ENCODE results near the gene CASP3.
"Not testable (repeated sequence)": the region's sequence is repeated elsewhere in the genome, so short reads cannot be mapped to it uniquely, and the experiment has no call there.

Gene CASP3

DNA sequence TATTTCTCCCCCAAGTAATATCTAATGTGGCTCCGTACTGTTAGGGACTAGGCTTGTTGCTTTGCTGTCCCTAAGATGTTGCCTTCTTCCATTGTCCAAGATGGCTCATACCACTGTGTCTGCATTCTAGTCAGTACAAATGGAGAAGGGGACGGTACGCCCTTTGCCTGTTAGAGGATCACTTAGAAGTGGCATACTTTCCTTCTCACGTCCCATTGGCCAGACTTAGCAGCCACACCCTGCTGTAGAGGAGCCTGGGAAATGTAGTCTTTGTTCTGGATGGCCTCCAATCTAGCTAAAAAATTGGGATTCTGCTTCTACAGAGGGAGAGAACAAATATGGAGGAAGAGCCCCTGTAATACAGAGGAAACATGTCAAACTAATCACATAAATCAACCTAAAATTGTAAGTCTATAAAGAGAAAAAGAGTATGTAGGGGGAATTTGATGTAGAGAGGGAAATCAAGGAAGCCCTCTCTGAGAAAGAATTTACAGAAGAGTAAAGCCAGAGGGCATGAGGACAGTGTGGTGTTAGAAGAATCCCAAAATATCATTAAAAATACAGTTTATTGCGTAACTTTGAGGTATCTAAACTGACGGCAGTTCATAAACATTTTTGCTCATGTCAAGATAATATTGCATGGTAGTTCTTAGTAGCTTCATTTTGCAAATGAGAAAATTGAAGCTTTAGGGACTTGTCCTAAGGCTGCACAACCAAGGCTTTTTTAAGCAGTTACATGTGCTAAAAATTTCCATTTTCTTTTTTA, 15.4 kb upstream of the CASP3 start:
- TF ChIP-seq, protein P1, sequence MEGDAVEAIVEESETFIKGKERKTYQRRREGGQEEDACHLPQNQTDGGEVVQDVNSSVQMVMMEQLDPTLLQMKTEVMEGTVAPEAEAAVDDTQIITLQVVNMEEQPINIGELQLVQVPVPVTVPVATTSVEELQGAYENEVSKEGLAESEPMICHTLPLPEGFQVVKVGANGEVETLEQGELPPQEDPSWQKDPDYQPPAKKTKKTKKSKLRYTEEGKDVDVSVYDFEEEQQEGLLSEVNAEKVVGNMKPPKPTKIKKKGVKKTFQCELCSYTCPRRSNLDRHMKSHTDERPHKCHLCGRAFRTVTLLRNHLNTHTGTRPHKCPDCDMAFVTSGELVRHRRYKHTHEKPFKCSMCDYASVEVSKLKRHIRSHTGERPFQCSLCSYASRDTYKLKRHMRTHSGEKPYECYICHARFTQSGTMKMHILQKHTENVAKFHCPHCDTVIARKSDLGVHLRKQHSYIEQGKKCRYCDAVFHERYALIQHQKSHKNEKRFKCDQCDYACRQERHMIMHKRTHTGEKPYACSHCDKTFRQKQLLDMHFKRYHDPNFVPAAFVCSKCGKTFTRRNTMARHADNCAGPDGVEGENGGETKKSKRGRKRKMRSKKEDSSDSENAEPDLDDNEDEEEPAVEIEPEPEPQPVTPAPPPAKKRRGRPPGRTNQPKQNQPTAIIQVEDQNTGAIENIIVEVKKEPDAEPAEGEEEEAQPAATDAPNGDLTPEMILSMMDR (IDR thresholded peaks at IDR 0.05; ENCODE audit: borderline replicate concordance, insufficient read depth, low read depth, low read length), result no peak

DNA sequence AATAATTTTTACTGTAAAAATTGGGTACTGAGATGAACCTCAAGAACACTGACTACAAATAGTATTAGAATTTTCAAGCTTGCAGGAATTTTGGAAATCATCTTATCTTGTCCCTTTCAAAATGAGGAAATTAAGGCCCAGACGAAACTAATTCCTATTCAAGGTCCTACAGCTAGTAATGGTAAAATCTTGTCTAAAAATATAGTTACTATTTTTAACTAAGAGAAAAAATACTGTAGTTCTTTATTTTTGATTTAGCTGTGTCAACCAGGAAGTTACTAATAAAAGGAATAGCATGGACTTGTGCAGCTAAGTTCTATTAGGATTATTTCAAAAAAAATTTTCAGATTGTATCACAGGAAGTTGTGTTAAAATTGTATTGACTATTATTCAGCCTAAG, 13.0 kb upstream of the CASP3 start:
- H3K4me3 ChIP-seq (ENCODE audit: low read depth, low read length), result no peak overlapping the region
- TF ChIP-seq, protein P1 (IDR thresholded peaks at IDR 0.05; ENCODE audit: borderline replicate concordance, insufficient read depth, low read depth, low read length), result no peak

More for the DNA sequence above, 15.4 kb upstream of the CASP3 start:
- no peak overlapping the region for H3K4me3 ChIP-seq (ENCODE audit: low read depth, low read length)

DNA sequence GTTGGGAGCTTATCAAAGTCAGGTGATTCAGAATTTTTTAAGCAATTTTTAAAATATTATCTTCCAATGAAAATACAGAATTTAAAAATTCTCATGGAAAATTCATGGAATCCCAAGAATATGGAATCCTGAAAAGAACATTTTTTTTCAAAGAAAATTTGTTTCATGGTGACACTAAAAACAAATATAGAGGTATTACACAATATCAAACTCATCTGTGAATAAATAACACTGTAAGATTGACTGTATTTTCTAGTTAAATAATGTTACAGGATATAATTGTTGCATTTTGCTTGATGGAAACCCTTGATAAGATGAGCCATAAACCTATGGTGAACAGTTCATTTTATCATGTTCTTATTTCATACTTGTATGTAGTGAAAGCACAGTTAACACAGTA, 11.7 kb upstream of the CASP3 start:
- no peak overlapping the region for H3K4me3 ChIP-seq (ENCODE audit: low read depth, low read length)
- TF ChIP-seq, protein P1 (IDR thresholded peaks at IDR 0.05; ENCODE audit: borderline replicate concordance, insufficient read depth, low read depth, low read length), result no peak

DNA sequence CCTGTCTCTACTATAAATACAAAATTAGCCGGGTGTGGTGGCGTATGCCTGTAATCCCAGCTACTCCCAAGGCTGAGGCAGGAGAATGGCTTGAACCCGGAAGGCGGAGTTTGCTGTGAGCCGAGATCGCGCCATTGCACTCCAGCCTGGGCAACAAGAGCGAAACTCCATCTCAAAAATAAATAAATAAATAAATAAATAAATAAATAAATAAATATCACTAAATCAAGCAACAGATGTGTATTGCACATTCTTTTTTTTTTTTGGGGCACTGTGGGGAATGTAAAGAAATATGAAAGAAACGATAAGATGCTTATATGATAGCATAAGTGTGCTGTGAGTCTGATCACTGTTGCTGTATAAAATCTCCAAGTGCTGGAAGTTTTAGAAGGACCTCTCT, 8.6 kb upstream of the CASP3 start:
- H3K4me3 ChIP-seq (ENCODE audit: low read depth, low read length), result not testable (repeated sequence)

DNA sequence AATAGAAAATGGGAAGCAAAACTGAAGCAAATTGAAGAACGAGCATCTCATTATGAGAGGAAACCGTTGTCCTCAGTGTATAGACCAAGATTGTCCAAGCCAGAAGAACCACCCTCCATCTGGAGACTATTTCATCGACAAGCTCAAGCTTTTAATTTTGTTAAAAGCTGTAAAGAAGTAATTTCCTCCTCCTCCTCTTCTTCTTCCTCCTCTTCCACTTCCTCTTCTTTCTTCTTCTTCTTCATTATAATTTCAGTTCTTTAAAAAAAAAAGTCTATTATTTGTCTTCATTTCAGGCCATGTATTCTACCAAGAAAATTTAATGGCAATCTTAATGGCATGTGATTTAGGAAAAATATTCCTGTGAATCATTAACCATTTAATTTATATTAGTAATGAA, 7.9 kb upstream of the CASP3 start:
- H3K4me3 ChIP-seq (ENCODE audit: low read depth, low read length), result no peak overlapping the region
- TF ChIP-seq, protein P1 (IDR thresholded peaks at IDR 0.05; ENCODE audit: borderline replicate concordance, insufficient read depth, low read depth, low read length), result no peak

DNA sequence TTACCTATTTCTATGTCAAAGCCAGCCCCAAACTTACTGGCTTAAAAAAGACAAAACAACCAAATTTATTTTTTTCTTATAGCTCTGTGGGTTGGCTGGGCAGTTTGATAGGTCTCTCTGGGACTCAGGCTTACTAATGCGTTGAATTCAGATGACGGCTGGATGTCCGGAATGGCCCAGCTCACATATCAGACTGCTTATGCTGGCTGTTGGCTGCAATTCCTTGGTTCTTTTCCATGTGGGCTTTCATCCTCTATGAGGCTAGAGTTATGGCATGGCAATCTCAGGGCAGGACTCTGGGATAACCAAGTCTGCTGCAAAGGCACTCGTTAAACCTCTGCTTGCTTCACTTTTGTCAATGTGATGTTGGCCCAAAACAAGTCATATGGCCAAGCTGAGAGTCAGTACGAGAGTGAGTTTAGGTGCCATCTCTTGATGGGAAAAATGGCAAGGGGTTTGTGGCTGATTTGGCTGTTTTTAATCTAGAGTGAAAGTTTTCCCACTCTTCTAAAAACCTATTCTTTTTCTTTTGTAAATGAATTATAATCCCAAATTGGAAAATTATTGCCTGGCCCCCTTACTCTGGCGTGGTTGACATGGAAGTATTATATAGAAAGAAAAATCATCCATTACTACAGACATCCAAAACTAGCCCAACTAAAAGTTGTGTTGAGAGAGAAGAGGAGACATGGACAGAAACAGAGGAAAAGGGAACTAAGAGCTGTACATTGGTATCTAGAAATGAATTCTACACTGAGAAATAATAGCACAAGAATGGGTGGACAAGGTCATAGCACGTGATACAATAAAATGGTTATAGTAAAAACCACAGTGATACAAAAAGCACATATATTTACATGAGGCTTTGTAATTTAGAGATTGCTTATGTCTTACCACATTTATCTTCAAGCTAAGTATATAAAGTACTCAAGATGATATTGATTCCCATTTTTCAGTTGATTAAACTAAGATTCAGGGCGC, 6.9 kb upstream of the CASP3 start:
- H3K4me3 ChIP-seq (ENCODE audit: low read depth, low read length), result no peak overlapping the region
- TF ChIP-seq, protein P1 (IDR thresholded peaks at IDR 0.05; ENCODE audit: borderline replicate concordance, insufficient read depth, low read depth, low read length), result no peak

DNA sequence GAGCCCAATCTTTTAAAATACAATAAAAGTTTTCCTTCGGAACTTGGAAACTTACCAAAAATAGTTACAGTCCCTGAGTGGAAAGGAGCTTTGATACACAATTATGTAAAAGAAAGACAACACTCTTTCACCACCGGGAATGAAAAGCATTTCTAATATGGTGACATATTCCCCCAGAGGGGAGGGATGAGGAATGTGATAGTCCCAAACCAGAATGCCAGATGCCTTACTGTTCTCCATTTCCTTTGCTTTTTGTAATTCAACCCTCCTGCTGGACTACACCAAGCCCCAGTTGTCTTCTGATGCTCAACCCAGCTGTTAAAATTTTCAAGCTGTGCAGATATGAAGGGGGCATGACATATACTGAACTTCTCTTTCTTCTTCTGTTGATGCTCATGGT, 4.4 kb upstream of the CASP3 start:
- TF ChIP-seq, protein P1 (IDR thresholded peaks at IDR 0.05; ENCODE audit: borderline replicate concordance, insufficient read depth, low read depth, low read length), result no peak
- no peak overlapping the region for H3K4me3 ChIP-seq (ENCODE audit: low read depth, low read length)

DNA sequence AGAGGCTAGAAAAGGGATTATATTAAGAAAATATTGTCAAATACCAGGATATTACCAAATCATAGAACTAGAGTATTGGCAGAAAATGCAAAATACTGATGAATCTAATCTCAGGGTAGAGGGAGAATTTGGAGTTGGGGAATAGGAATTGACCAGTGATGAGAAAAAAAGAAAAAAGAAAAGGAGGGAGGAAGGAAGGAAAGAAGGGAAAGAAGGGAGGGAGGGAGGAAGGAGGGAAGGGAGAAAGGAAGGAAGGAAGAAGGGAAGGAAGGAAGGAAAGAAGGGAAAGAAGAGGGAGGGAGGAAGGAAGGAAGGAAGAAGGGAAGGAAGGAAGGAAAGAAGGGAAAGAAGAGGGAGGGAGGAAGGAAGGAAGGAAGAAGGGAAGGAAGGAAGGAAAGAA, 3.4 kb upstream of the CASP3 start:
- not testable (repeated sequence) for H3K4me3 ChIP-seq (ENCODE audit: low read depth, low read length)

Measured in GM12875 (cell line).